ENCODE results near the gene PRCD.
"Not testable (repeated sequence)": the region's sequence is repeated elsewhere in the genome, so short reads cannot be mapped to it uniquely, and the experiment has no call there.

DNA sequence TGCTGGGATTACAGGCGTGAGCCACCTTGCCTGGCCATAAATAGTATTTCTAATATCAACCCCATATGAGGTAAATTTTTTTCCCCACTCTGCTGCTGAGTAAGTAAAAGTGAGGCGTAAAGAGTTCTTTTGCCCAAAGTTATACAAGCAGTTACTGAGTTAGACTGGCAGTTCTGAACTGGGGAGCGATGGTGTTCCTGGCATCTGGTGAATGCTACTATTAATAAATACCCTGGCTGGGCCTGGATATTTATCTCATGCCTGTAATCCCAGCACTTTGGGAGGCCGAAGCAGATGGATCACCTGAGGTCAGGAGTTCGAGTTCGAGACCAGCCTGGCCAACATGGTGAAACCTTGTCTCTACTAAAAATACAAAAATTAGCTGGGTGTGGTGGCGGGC, 19.6 kb downstream of the PRCD start:
- TF ChIP-seq, protein P1, sequence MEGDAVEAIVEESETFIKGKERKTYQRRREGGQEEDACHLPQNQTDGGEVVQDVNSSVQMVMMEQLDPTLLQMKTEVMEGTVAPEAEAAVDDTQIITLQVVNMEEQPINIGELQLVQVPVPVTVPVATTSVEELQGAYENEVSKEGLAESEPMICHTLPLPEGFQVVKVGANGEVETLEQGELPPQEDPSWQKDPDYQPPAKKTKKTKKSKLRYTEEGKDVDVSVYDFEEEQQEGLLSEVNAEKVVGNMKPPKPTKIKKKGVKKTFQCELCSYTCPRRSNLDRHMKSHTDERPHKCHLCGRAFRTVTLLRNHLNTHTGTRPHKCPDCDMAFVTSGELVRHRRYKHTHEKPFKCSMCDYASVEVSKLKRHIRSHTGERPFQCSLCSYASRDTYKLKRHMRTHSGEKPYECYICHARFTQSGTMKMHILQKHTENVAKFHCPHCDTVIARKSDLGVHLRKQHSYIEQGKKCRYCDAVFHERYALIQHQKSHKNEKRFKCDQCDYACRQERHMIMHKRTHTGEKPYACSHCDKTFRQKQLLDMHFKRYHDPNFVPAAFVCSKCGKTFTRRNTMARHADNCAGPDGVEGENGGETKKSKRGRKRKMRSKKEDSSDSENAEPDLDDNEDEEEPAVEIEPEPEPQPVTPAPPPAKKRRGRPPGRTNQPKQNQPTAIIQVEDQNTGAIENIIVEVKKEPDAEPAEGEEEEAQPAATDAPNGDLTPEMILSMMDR (optimal IDR thresholded peaks at IDR 0.05 in 1 of 3, IDR thresholded peaks at IDR 0.05 in 1 of 3, conservative IDR thresholded peaks at IDR 0.05 in 1 of 3; ENCODE audit: extremely low read depth in 1 of 3, insufficient read depth in 2 of 3, low read length in 3 of 3), result not testable (repeated sequence)
- TF ChIP-seq EZH2 (IDR thresholded peaks at IDR 0.05; ENCODE audit: low read length), result not testable (repeated sequence)

Measured in keratinocyte (primary cell).